H1 (cell line): ENCODE data around the gene EIF2A. TPM values are rescaled to one million over a fixed set of nuclear protein-coding genes. Genes with fewer than 3 reads are reported as not detected.
A peak's percentile ranks its signal among the peaks of the same experiment; 100 is the strongest.

ENCODE experiments used
- CTCF ChIA-PET: fragments of 300-600 bp; sonication (Branson Sonifier 250); formaldehyde crosslinking; loops from one replicate; lab custom pipeline; 2021; ENCODE audit not compliant: partially characterized antibody; lab: Charles Lee
- POLR2A ChIA-PET: fragments of 300-600 bp; sonication (Branson Sonifier 250); formaldehyde crosslinking; loops from one replicate; lab custom pipeline; 2021; ENCODE audit warnings: inconsistent platforms; ENCODE audit not compliant: partially characterized antibody; lab: Charles Lee
- DNase-seq, 2 experiments: peaks; one replicate each; pipeline versions ENCODE4 v3.0.0 to v3.0.0-alpha.2; 2010 to 2022; ENCODE audit warnings: low spot score in 2 of 2, low read depth in 1 of 2, mixed read lengths in 1 of 2
- FAIRE-seq: peaks from 2 replicates; lab custom pipeline; 2011; peaks lifted over from hg19 to GRCh38; lab: Jason Lieb, UNC
- H2AFZ ChIP-seq: 2 replicates; pipeline ENCODE4 v1.8.1; 2012; ENCODE audit warnings: low read length, inconsistent platforms
- H2AK5ac ChIP-seq: 2 replicates; pipeline ENCODE4 v1.6.1; 2013; ENCODE audit warnings: low read depth, low read length
- H2BK120ac ChIP-seq: replicated peaks from 2 replicates; pipeline ENCODE3; 2013; ENCODE audit warnings: low read depth, low read length, inconsistent platforms
- H2BK12ac ChIP-seq: 2 replicates; pipeline ENCODE4 v1.6.1; 2013; ENCODE audit warnings: low read depth, low read length
- H2BK15ac ChIP-seq: 2 replicates; pipeline ENCODE4 v1.6.1; 2013; ENCODE audit warnings: low read length
- H2BK20ac ChIP-seq: 2 replicates; pipeline ENCODE4 v1.6.1; 2013; ENCODE audit warnings: low read length
- H2BK5ac ChIP-seq: 2 replicates; pipeline ENCODE4 v1.6.1; 2013; ENCODE audit warnings: low read depth, low read length
- H3K14ac ChIP-seq: 2 replicates; pipeline ENCODE4 v1.6.1; 2013; ENCODE audit warnings: inconsistent platforms; ENCODE audit not compliant: insufficient read length
- H3K18ac ChIP-seq: 2 replicates; pipeline ENCODE4 v1.6.1; 2013; ENCODE audit warnings: low read length; ENCODE audit errors: extremely low read depth
- H3K23ac ChIP-seq: 2 replicates; pipeline ENCODE4 v1.6.1; 2013; ENCODE audit warnings: inconsistent platforms; ENCODE audit not compliant: insufficient read length
- H3K23me2 ChIP-seq: 2 replicates; pipeline ENCODE4 v1.6.1; 2013; ENCODE audit warnings: low read depth, low read length
- H3K27ac ChIP-seq: 2 replicates; pipeline ENCODE4 v1.6.1; 2011; ENCODE audit warnings: low read depth, low read length, inconsistent platforms
- H3K27me3 ChIP-seq, 4 experiments: replicated peaks in 1 of 4; 1 replicate in 1 of 4; 2 replicates in 3 of 4; pipeline versions ENCODE4 v1.6.1 to v1.8.1; 2011 to 2013; ENCODE audit warnings: low read length in 3 of 4, mild to moderate bottlenecking in 3 of 4, inconsistent platforms in 2 of 4, mixed read lengths in 2 of 4, moderate library complexity in 1 of 4; ENCODE audit not compliant: control insufficient read depth in 3 of 4, insufficient read depth in 3 of 4; ENCODE audit errors: extremely low read depth in 1 of 4
- H3K36me3 ChIP-seq, 4 experiments: 2 replicates each; pipeline versions ENCODE4 v1.6.1 to v1.8.1; 2011 to 2013; ENCODE audit warnings: mild to moderate bottlenecking in 4 of 4, low read length in 3 of 4, moderate library complexity in 2 of 4, control low read depth in 1 of 4, inconsistent platforms in 1 of 4; ENCODE audit not compliant: insufficient read depth in 4 of 4, control insufficient read depth in 2 of 4
- H3K4ac ChIP-seq: replicated peaks from 2 replicates; pipeline ENCODE3; 2013; ENCODE audit warnings: low read length, low read depth, mixed read lengths, inconsistent platforms; ENCODE audit not compliant: insufficient read length
- H3K4me1 ChIP-seq, 4 experiments: replicated peaks in 1 of 4; 1 replicate in 1 of 4; 2 replicates in 3 of 4; pipeline versions ENCODE4 v1.6.1 to v1.8.1; 2011 to 2013; ENCODE audit warnings: low read length in 3 of 4, inconsistent platforms in 2 of 4, mixed read lengths in 1 of 4; ENCODE audit not compliant: insufficient read depth in 4 of 4, control insufficient read depth in 3 of 4
- H3K4me2 ChIP-seq, 2 experiments: 2 replicates each; pipeline versions ENCODE4 v1.6.1 to v1.8.1; 2011 to 2013; ENCODE audit warnings: low read depth in 2 of 2, low read length in 2 of 2, control low read depth in 1 of 2, inconsistent platforms in 1 of 2, mild to moderate bottlenecking in 1 of 2; ENCODE audit not compliant: insufficient read depth in 1 of 2
- H3K4me3 ChIP-seq, 4 experiments: fragments of 200-600, 300-600 bp in 1 of 4; sonication (generic), shearing (Covaris generic), sonication (Bioruptor Twin) in 1 of 4; 2 replicates each; pipeline versions ENCODE4 v1.5.1 to v1.8.1; 2011 to 2016; ENCODE audit warnings: low read length in 4 of 4, low read depth in 3 of 4, control low read depth in 2 of 4, inconsistent platforms in 2 of 4, mild to moderate bottlenecking in 2 of 4, mixed read lengths in 1 of 4, moderate library complexity in 1 of 4; ENCODE audit not compliant: insufficient read depth in 2 of 4; ENCODE audit errors: extremely low read depth in 1 of 4
- H3K56ac ChIP-seq: replicated peaks from 2 replicates; pipeline ENCODE3; 2013; ENCODE audit warnings: low read depth, mild to moderate bottlenecking, mixed read lengths, low read length, inconsistent platforms; ENCODE audit not compliant: insufficient read length
- H3K79me1 ChIP-seq: 2 replicates; pipeline ENCODE4 v1.6.1; 2013; ENCODE audit warnings: low read depth, low read length, control low read depth
- H3K79me2 ChIP-seq, 2 experiments: 2 replicates each; pipeline versions ENCODE4 v1.6.1 to v1.8.1; 2012 to 2013; ENCODE audit warnings: low read length in 2 of 2, mild to moderate bottlenecking in 2 of 2, inconsistent platforms in 1 of 2; ENCODE audit not compliant: insufficient read depth in 2 of 2, control insufficient read depth in 1 of 2
- H3K9ac ChIP-seq, 4 experiments: replicated peaks in 1 of 4; 1 replicate in 1 of 4; 2 replicates in 3 of 4; pipeline versions ENCODE4 v1.6.1 to v1.8.1; 2011 to 2013; ENCODE audit warnings: low read depth in 3 of 4, low read length in 3 of 4, control low read depth in 2 of 4, mild to moderate bottlenecking in 2 of 4, moderate library complexity in 2 of 4, inconsistent platforms in 1 of 4; ENCODE audit errors: extremely low read depth in 1 of 4
- H3K9me3 ChIP-seq, 2 experiments: 2 replicates each; pipeline versions ENCODE4 v1.6.1 to v1.8.1; 2012 to 2013; ENCODE audit warnings: mild to moderate bottlenecking in 2 of 2, moderate library complexity in 2 of 2, control low read depth in 1 of 2, inconsistent platforms in 1 of 2, low read depth in 1 of 2, low read length in 1 of 2, mixed read lengths in 1 of 2; ENCODE audit not compliant: insufficient read depth in 2 of 2
- H4K20me1 ChIP-seq, 2 experiments: replicated peaks in 1 of 2; 2 replicates each; pipeline versions ENCODE3 to v1.8.1; 2011 to 2013; ENCODE audit warnings: inconsistent platforms in 2 of 2, low read length in 2 of 2, mild to moderate bottlenecking in 1 of 2; ENCODE audit not compliant: insufficient read depth in 2 of 2, control insufficient read depth in 1 of 2
- H4K5ac ChIP-seq: 2 replicates; pipeline ENCODE4 v1.6.1; 2013; ENCODE audit warnings: low read length, low read depth, mixed read lengths, inconsistent platforms; ENCODE audit not compliant: insufficient read length
- H4K8ac ChIP-seq: 2 replicates; pipeline ENCODE4 v1.8.0; 2013; ENCODE audit warnings: mild to moderate bottlenecking, moderate library complexity, low read length, inconsistent platforms; ENCODE audit not compliant: insufficient read depth; ENCODE audit errors: extremely low read depth
- H4K91ac ChIP-seq: replicated peaks from 2 replicates; pipeline ENCODE3; 2013; ENCODE audit warnings: low read length, mixed read lengths, inconsistent platforms; ENCODE audit not compliant: insufficient read length
- ASH2L ChIP-seq: fragments of 200-600, 300-600 bp; sonication (generic); IDR thresholded peaks from one replicate; pipeline ENCODE4 v1.7.1; 2017; ENCODE audit warnings: low read length
- BCL11A ChIP-seq, 2 experiments: IDR thresholded peaks; one replicate each; pipeline ENCODE4 v1.6.1; 2011; ENCODE audit warnings: low read depth in 2 of 2, low read length in 2 of 2, mild to moderate bottlenecking in 2 of 2
- CREB1 ChIP-seq: IDR thresholded peaks from 2 replicates; pipeline ENCODE4 v1.6.1; 2012; ENCODE audit warnings: inconsistent platforms
- CTBP2 ChIP-seq: IDR thresholded peaks from 2 replicates; pipeline ENCODE4 v1.7.0; 2011; ENCODE audit warnings: borderline replicate concordance, mild to moderate bottlenecking, moderate library complexity, mixed read lengths, low read length; ENCODE audit not compliant: insufficient read depth, insufficient read length
- EZH2 ChIP-seq: fragments of 200-600 bp; sonication (generic); IDR thresholded peaks from 2 replicates; pipeline ENCODE4 v1.7.1; 2012; ENCODE audit warnings: low read depth, mild to moderate bottlenecking, moderate library complexity, low read length, inconsistent platforms; ENCODE audit not compliant: severe bottlenecking
- GABPA ChIP-seq: IDR thresholded peaks from 2 replicates; pipeline ENCODE4 v1.6.1; 2011; ENCODE audit warnings: mild to moderate bottlenecking, low read length, moderate library complexity, borderline replicate concordance; ENCODE audit not compliant: insufficient read depth
- JUN ChIP-seq: IDR thresholded peaks from 2 replicates; pipeline ENCODE4 v1.6.1; 2011; ENCODE audit warnings: low read depth, mild to moderate bottlenecking, improper control_type of control experiment, low read length
- JUND ChIP-seq: IDR thresholded peaks from 2 replicates; pipeline ENCODE4 v1.6.1; 2011; ENCODE audit warnings: mild to moderate bottlenecking, improper control_type of control experiment, low read length
- KDM5A ChIP-seq: fragments of 200-600 bp; IDR thresholded peaks from 2 replicates; pipeline ENCODE4 v1.7.1; 2012; ENCODE audit warnings: mild to moderate bottlenecking, low read length, inconsistent platforms, mixed read lengths
- POLR2A ChIP-seq, 2 experiments: IDR thresholded peaks; 1 replicate in 1 of 2; 2 replicates in 1 of 2; pipeline ENCODE4 v1.6.1; 2011; ENCODE audit warnings: low read depth in 2 of 2, low read length in 2 of 2, mild to moderate bottlenecking in 2 of 2; ENCODE audit errors: control extremely low read depth in 1 of 2
- RFX5 ChIP-seq: IDR thresholded peaks from 2 replicates; pipeline ENCODE4 v1.6.1; 2011; ENCODE audit warnings: low read depth, low read length, improper control_type of control experiment, borderline replicate concordance
- RNF2 ChIP-seq: fragments of 200-900, 300-1000 bp; sonication (generic); IDR thresholded peaks from 2 replicates; pipeline ENCODE4 v1.7.1; 2016; ENCODE audit warnings: borderline replicate concordance, low read depth, mild to moderate bottlenecking, antibody characterized with exemption, low read length; ENCODE audit not compliant: poor library complexity, severe bottlenecking; ENCODE audit errors: missing control alignments
- TAF1 ChIP-seq: IDR thresholded peaks from 2 replicates; pipeline ENCODE4 v1.6.1; 2011; ENCODE audit warnings: mild to moderate bottlenecking, low read depth, low read length
- TBP ChIP-seq: IDR thresholded peaks from 2 replicates; pipeline ENCODE4 v1.6.1; 2011; ENCODE audit warnings: low read depth, low read length, improper control_type of control experiment
- YY1 ChIP-seq: IDR thresholded peaks from 2 replicates; pipeline ENCODE4 v1.6.1; 2011; ENCODE audit warnings: low read depth, mild to moderate bottlenecking, low read length
- polyA plus RNA-seq, 7 experiments: library from polyadenylated mRNA; depleted of rRNA in 3 of 7; stranded (reverse) in 5 of 7; unstranded in 2 of 7; fragments of >200 nt in 5 of 7; fragments of 200-250 nt in 2 of 7; gene quantifications; 1 replicate in 5 of 7; 2 replicates in 1 of 7; 4 replicates in 1 of 7; pipeline versions ENCODE4 v1.2.1 to v1.2.3, GENCODE V29; 2011 to 2013; ENCODE audit warnings: missing spikeins in 2 of 7, mixed read lengths in 2 of 7
- total RNA-seq: library from RNA; stranded (reverse); fragmentation: NEBNext Ultra II Directional; extraction: Animal tissue kit (Norgen Biotek cat#: 25700); gene quantifications from 2 replicates; pipeline ENCODE4 v1.2.1, GENCODE V29; 2021

EIF2A gene
- total and polyA plus RNA-seq, 2 of the 8 experiments (the other 6 are each of a cell fraction or from before 2014, with no cell fraction given) = 59.3 to 91.6 TPM

DNA sequence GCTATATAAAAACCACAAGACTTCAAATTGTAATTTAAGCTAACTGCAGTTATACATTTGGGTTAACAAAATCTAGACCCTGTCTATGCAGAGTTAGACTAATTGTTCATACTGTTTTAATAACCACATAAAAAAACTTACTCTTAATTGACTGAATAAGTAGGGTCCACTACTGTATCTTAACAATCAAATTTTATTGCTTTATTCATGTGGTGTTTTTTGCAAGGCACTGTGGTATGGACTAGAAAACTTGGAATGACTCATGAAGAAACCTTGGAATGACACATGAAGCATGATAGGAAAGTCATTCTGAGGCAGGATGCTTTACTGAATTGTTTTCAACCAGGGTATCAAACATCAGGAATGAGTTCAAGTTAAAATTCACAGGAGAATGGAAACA, 2.5 kb upstream of the EIF2A start:
- FAIRE-seq = no peak
- Histone ChIP-seq H4K20me1 (peaks cover 3% of the 10 kb centered on the region in 2 experiments), H3K14ac (no peak overlapping the region), H3K27ac (no peak overlapping the region), H3K18ac (no peak overlapping the region), H3K27me3 (no peaks in the 10 kb centered on the region), H3K23me2 (no peaks in the 10 kb centered on the region; the same call in 1 of the 2 replicates)
- no peak for TF ChIP-seq ASH2L
- TF ChIP-seq JUN = no peak
- TF ChIP-seq GABPA = no peak
- no peak for TF ChIP-seq RFX5
- TF ChIP-seq TBP = no peak
- no peak for TF ChIP-seq CTBP2
- TF ChIP-seq YY1 = no peak
- no peak for TF ChIP-seq POLR2A (IDR thresholded peaks at IDR 0.05; ENCODE audit: control extremely low read depth in 1 of 2, low read depth in 2 of 2, low read length in 2 of 2)
- TF ChIP-seq KDM5A = no peak
- TF ChIP-seq EZH2 = no peak
- TF ChIP-seq RNF2 = no peak
- no peak for TF ChIP-seq JUND
- TF ChIP-seq TAF1 = no peak
- TF ChIP-seq BCL11A (IDR thresholded peaks at IDR 0.05; ENCODE audit: low read depth in 2 of 2, low read length in 2 of 2) = no peak
- no peak for TF ChIP-seq CREB1
- TF ChIP-seq, all 59 proteins: peak for 0
- Histone ChIP-seq H4K91ac (no peak overlapping the region), H2AFZ (no peak overlapping the region), H3K4me1 (no peaks in the 10 kb centered on the region; a peak in 2 of 7 replicates), H3K36me3 (peaks cover 4 to 36% (median 12%) of the 10 kb centered on the region in 4 experiments; a peak in 6 of 8 replicates), H3K9me3 (no peaks in the 10 kb centered on the region), H2BK20ac (no peak overlapping the region), H2BK15ac (no peak overlapping the region), H4K5ac (no peak overlapping the region), H3K4ac (no peak overlapping the region), H4K8ac (no peak overlapping the region; the same call in 1 of the 2 replicates), H2AK5ac (no peak overlapping the region), H3K23ac (no peak overlapping the region), H3K79me1 (no peaks in the 10 kb centered on the region), H3K4me3 (peak overlapping the region in 1 of 4 experiments; percentile 98; a peak in 2 of 8 replicates), H3K79me2 (peaks cover 0 to 63% of the 10 kb centered on the region in 2 experiments; a peak in 3 of 4 replicates), H2BK120ac (no peak overlapping the region), H3K4me2 (no peak overlapping the region; a peak in 1 of 4 replicates), H3K9ac (no peak overlapping the region), H3K56ac (no peak overlapping the region), H2BK12ac (no peak overlapping the region), H2BK5ac (no peak overlapping the region)
- ChIA-PET CTCF (interaction anchor here (1.0 to 1.1 kb wide), 3 partner anchors 31 to 607 kb away, joined by 3 to 4 read pairs (median 3); no protein-coding TSS in a partner anchor), POLR2A (interaction anchor here (1.7 to 2.0 kb wide), 2 partner anchors 13 to 17 kb away, joined by 3 to 4 read pairs; no protein-coding TSS in a partner anchor)
- no peak for DNase-seq
